NB4 (cell line): ENCODE measurements around the gene TMEM126B.
"Not testable (repeated sequence)": the region's sequence is repeated elsewhere in the genome, so short reads cannot be mapped to it uniquely, and the experiment has no call there.

Experiments
- DNase-seq: peaks from one replicate; pipeline ENCODE4 v3.0.0; 2010; ENCODE audit warnings: low read depth
- H3K4me3 ChIP-seq: one replicate; pipeline ENCODE4 v1.5.1; 2011; ENCODE audit warnings: mild to moderate bottlenecking, low read depth, low read length, moderate library complexity
- MAX ChIP-seq: IDR thresholded peaks from 2 replicates; pipeline ENCODE4 v1.6.1; 2011; ENCODE audit warnings: low read depth, low read length
- MYC ChIP-seq: IDR thresholded peaks from 2 replicates; pipeline ENCODE4 v1.6.1; 2011; ENCODE audit warnings: low read depth, low read length
- POLR2A ChIP-seq: IDR thresholded peaks from 2 replicates; pipeline ENCODE4 v1.6.1; 2011; ENCODE audit warnings: mild to moderate bottlenecking; ENCODE audit not compliant: insufficient read length; ENCODE audit errors: extremely low read depth
- TF ChIP-seq, protein P1 (sequence below): IDR thresholded peaks from one replicate; pipeline ENCODE4 v1.5.1; 2012; ENCODE audit warnings: low read depth, low read length

TMEM126B gene

DNA sequence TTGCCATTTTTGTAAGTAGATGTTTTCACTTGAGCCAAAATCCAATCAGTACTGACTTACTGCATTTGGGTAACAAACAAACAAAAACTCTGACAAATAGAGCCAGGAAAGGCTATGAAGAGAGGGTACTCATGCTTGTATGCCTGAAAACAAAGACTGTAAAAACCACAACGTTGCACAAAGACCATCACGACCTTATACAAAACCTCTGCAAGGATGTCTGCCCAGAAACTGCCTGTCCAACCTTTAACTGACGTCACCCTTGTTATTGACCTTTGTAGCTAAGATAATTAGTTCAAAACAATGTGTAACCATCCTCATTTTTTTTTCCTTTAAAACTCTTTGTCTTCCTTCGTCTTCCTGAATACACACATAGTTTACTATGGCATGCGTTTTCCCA lies 37.3 kb downstream of the TMEM126B start:
- DNase-seq, result peak; percentile 39
- H3K4me3 ChIP-seq, result no peak overlapping the region
- TF ChIP-seq MAX, result no peak
- TF ChIP-seq POLR2A, result no peak
- no peak for TF ChIP-seq MYC
- TF ChIP-seq, protein P1, sequence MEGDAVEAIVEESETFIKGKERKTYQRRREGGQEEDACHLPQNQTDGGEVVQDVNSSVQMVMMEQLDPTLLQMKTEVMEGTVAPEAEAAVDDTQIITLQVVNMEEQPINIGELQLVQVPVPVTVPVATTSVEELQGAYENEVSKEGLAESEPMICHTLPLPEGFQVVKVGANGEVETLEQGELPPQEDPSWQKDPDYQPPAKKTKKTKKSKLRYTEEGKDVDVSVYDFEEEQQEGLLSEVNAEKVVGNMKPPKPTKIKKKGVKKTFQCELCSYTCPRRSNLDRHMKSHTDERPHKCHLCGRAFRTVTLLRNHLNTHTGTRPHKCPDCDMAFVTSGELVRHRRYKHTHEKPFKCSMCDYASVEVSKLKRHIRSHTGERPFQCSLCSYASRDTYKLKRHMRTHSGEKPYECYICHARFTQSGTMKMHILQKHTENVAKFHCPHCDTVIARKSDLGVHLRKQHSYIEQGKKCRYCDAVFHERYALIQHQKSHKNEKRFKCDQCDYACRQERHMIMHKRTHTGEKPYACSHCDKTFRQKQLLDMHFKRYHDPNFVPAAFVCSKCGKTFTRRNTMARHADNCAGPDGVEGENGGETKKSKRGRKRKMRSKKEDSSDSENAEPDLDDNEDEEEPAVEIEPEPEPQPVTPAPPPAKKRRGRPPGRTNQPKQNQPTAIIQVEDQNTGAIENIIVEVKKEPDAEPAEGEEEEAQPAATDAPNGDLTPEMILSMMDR, result no peak

GRCh38 chr11:85666687-85667086 lies 38.3 kb downstream of the TMEM126B start:
- H3K4me3 ChIP-seq, result no peak overlapping the region
- no peak for TF ChIP-seq POLR2A
- no peak for TF ChIP-seq MAX

GRCh38 chr11:85668157-85668556 lies 39.8 kb downstream of the TMEM126B start:
- H3K4me3 ChIP-seq, result no peak overlapping the region
- DNase-seq, result no peak
- TF ChIP-seq POLR2A (no peak), MAX (no peak), MYC (no peak)
- TF ChIP-seq, protein P1, result no peak

More at GRCh38 chr11:85666687-85667086, 38.3 kb downstream of the TMEM126B start:
- no peak for DNase-seq

- DNase-seq, H3K4me3 ChIP-seq: not testable (repeated sequence)
These were observed 42.7 kb downstream of the TMEM126B start for GRCh38 chr11:85670949-85671663.

DNA sequence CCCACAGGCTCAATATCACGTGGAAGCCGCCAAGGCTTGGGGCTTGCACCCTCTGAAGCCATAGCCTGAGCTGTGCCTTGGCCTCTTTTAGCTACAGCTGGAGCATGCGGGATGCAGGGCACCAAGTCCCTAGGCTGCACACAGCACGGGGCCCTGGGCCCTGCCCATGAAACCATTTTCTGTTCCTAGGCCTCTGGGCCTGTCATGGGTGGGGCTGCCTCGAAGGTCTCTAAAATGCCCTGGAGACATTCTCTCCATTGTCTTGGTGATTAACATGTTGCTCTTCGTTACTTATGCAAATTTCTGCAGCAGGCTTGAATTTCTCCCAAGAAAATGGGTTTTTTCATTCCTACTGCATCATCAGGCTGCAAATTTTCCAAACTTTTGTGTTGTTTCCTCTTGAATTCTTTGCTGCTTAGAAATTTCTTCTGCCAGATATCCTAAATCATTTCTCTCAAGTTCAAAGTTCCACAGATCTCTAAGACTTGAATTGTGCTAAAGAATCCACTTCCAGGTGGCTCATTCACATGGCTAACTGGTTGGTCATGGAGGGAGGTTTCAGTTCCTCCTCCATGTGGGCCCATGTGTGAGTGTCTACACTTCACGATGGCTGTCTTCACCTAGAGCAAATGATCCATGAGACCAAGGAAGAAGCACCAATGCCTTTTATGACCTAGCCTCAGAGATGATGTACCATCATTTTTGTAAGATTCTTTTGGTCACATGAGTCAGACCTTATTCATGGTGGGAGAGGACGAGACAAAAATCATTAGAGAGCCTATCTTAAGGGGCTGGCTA lies 43.9 kb downstream of the TMEM126B start:
- no peak for TF ChIP-seq MAX
- TF ChIP-seq POLR2A, result no peak
- no peak for TF ChIP-seq MYC
- TF ChIP-seq, protein P1, result no peak
- no peak overlapping the region for H3K4me3 ChIP-seq
- DNase-seq, result no peak

DNA sequence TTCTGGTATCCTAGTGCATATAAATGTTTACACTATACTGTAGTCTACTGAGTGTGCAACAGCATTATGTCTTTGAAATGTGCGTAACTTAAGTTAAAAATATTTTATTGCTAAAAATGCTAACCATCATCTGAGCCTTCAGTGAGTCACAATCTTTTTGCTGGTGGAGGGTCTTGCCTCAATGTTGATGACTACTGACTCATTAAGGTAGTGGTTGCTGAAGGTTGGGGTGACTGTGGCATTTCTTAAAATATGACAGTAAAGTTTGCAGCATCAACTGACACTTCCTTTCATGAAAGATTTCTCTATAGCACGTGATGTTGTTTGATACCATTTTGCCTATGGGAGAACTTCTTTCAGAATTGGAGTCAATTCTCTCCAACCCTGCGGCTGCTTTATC lies 45.0 kb downstream of the TMEM126B start:
- H3K4me3 ChIP-seq, result no peak overlapping the region
- TF ChIP-seq MYC (no peak), MAX (no peak), POLR2A (no peak)
- TF ChIP-seq, protein P1, result no peak
- no peak for DNase-seq
